K562 treated with DMSO at 1 percent for 4 hours (cell line): ENCODE results near the gene SCLY. TPM values are rescaled to one million over a fixed set of nuclear protein-coding genes. Genes with fewer than 3 reads are reported as not detected.

Experiments used
- total RNA-seq: library from RNA; unstranded; fragments of 300-600 nt; gene quantifications from 2 replicates; pipeline ENCODE4 v1.2.3, GENCODE V29; 2022; ENCODE audit not compliant: insufficient read depth

Gene SCLY, protein sequence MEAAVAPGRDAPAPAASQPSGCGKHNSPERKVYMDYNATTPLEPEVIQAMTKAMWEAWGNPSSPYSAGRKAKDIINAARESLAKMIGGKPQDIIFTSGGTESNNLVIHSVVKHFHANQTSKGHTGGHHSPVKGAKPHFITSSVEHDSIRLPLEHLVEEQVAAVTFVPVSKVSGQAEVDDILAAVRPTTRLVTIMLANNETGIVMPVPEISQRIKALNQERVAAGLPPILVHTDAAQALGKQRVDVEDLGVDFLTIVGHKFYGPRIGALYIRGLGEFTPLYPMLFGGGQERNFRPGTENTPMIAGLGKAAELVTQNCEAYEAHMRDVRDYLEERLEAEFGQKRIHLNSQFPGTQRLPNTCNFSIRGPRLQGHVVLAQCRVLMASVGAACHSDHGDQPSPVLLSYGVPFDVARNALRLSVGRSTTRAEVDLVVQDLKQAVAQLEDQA
- 15.7 and 18.7 TPM in 2 replicates for total RNA-seq

DNA sequence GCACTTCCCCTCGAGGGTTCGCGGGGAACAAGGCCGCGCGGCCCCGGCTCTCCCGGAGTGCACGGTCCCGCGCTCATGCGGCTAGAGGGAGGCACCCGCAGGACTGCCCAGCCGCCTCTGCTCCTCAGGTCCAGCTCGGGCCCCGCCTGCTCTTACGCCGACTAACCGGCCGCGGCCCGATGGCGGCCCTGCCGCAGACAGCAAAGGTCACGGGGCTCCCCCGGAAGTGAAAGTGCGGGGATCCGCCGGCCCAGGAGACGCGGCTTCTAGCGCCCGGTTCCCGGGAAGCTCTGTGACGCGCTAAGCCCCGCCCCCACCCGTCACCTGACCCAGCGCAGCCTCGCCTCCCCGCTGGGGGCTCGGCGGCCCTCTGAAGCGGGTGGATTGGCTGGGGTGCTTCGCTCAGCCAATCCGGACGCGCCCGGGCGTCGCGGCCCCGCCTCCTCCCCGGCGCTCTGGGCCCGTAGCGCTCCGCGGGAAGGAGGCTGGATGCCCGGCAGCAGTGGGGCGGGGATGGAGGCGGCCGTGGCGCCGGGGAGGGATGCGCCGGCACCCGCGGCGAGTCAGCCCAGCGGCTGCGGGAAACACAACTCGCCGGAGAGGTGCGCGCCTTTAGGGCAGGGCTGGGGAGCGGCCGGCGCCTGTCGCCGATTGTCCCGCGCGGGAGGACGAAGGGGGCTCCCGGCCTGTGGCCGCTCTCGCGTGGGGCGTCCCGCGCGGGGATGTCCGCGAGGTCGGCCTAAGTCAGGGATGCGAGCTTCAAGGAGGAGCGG, at the start of gene SCLY:
Gene SCLY, plus strand, starts transcription at position 460 of the 773 bp plus-strand sequence. Its CDS starts 54 bp downstream, at position 514.

DNA sequence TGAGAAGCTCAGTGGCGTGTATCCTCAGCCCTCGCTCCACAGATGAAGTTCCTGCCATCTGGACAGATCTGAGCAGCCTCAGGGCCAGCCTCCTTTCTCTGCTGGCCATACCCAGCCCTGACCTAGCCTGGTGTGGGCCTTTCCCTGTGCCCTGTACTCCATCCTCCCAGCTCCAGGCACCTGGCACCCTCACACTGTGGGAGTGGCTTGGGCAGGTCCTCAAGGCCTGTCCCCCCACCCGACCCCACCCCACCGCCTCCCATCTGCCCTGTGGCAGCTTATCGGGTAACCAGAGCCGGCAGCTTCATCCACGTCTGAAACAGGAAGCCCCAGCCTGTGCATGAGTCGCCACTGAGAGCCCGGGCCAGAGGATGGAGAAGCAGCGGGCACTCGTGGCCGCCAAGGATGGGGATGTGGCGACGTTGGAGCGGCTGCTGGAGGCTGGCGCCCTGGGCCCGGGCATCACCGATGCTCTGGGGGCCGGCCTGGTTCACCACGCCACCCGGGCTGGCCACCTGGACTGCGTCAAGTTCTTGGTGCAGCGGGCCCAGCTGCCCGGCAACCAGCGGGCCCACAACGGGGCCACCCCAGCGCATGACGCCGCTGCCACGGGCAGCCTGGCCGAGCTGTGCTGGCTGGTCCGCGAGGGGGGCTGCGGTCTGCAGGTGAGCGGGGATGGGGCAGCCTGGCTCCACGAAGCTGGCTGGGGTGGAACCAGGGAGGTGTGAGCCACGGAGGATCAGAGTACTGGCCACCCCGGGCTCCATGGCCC, 39.4 kb downstream of the SCLY start, which contains the start of gene ESPNL:
Gene ESPNL, plus strand, starts transcription at position 292 of the 772 bp plus-strand sequence. Its CDS starts 80 bp downstream, at position 372.

DNA sequence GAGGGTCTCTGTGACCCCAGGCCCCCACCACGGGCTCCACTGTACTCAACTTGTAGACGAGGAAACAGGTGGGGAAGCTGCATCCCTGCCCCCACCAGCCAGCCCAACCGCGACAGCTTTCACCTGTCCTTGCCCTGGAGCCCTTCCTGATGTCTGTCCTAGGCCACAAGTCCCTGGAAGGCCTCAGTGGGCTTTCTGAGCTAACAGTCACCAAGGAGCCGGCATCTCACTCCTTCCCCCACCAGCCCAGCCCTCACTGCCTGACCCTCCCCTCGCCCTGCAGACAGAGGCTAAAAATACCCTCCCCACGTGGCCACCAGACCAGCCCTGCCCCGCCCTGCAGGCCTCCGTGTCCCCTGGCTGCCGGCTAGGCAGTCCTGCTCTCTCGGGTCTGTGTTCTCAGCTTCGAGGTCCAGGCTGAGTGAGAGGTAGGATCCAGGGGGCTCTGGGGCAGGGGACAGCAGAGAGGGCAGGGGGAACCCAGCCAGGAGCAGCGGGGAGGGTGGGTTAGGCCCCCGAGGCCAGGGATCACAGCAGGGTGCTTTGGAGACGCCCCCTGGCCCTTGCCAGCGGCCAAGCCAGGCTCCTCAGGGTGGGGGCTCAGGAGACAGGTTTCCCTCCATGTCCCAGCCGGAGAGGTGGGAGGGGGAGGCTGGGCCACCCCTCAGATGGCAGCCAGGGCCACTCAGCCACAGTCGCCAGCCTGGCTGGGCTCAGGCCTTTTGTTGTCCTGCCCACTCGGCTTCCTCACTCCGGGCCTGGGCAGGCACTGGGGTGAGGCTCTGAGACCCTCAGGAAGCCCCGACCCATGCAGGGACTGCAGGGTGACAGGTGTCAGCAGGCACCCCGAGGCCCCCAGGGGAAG, 77.8 kb downstream of the SCLY start, which contains the start of gene KLHL30:
Gene KLHL30, plus strand, starts transcription at position 338 of the 865 bp plus-strand sequence. CDS start 2,087 bp downstream, outside the sequence.

Other genes with a start within 250 kb of the SCLY start
- gene RAMP1, start 201.4 kb upstream of the SCLY start, total RNA-seq = not detected in 2 replicates
- gene UBE2F, start 94.0 kb upstream of the SCLY start, total RNA-seq = 36.6 and 49.5 TPM in 2 replicates
- gene ESPNL, start 39.3 kb downstream of the SCLY start, total RNA-seq = 0.22 TPM in 1 of 2 replicates, not detected in the other
- gene KLHL30, start 77.7 kb downstream of the SCLY start, total RNA-seq = not detected in 2 replicates
- gene ERFE, start 98.0 kb downstream of the SCLY start, total RNA-seq = 27.2 and 35.1 TPM in 2 replicates
- 27.4 and 27.6 TPM in 2 replicates for gene ILKAP, start 142.7 kb downstream of the SCLY start, total RNA-seq
- 203 and 206 TPM in 2 replicates for gene HES6, start 179.0 kb downstream of the SCLY start, total RNA-seq
- gene PER2, start 227.6 kb downstream of the SCLY start, total RNA-seq = 1.6 and 1.8 TPM in 2 replicates